ENCODE measurements around the gene CD93.

CD93 gene

DNA sequence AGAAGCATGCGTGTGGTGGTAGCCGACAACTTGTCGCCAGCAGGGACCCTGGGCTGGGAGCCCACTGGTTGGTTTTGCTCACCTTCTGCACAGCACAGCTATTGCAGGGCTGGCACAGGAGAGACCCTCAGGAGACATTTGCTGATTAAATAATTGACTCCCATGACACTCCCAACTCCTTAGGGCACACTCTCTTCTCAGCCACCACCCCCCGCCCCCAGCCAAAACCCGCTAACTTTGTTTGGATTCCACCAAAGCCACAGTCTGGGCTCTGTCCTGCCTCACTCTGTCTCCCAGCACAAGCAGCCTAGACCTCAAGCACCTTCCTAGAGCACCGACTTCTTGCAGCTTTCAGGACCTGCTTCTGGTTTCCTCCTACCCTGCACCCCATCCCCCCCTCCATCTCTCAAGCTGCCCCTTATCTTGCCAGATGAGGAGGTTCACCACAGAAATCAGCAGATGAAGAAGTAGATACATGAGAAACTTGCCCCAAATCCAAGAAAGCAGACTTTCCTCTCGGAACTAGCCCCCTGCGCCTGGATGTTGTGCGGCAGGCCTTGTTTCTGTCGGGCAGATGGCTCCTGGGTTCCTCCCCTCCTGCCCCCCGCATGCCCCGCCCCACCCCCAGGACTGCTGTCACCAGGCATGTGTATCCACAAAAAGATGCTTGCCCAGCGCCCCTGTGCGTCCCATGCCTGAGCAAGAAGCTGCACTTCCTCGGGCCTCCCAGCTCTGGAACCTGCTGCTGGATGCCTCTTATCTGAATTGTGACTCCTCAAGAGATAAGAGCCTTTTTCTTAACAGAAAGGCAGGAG, 35.0 kb upstream of the CD93 start:
- no peak for DNase-seq

DNA sequence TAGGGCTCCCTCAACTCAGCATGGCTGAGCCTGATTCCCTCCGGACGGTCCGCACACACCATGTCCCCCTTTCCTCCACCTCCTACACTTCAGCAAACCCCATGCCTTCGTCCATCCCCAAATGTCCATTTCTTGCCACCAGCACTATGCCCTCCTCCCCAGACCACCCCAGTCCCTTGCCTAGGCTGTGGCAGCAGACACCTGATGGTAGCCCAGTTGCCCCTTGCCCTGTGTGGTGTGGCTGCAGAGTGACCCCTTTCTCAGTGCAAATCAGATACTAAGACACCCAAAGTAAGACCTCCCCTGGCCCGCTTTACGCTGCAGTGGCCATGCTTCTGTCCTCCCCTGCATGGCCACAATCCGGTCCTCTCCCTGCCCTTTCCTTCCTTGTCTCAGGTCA, 34.1 kb upstream of the CD93 start:
- no peak for DNase-seq

DNA sequence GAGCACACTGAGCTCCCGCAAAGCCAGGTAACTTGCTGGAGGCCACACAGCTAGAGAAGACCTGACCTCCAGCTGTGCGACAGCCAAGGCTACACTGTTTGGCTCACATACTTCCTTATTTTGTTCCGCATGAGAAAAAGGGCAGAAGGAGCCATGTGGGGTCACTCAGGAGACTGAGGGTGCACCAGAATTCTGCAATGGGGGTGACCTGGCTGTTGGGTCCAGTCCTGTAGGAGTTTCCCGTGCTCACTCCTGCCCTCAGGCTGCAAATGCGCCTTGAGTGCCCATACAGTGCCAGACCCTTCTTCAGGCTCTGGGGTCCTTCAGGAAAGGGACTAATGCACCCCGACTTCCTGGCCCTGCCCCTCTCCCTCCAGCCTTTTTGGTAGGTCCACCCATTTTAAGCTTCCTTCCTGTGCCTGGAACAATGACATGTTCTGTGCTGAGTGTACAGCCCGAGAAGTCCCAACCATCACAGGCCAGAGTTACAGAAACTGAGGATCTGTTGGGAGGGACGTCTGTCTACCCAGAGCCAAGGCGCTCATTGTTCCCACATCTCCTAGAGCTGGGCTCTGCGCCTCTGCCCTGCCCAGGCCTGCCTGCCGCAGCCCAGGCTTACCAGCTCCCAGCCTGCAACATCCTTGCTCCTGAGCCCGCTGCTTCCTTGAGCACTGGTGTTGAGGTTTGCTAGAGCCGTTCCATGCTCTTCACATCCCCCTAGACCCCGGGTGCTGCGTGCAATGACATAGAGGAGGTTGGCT, 33.5 kb upstream of the CD93 start:
- no peak for DNase-seq

DNA sequence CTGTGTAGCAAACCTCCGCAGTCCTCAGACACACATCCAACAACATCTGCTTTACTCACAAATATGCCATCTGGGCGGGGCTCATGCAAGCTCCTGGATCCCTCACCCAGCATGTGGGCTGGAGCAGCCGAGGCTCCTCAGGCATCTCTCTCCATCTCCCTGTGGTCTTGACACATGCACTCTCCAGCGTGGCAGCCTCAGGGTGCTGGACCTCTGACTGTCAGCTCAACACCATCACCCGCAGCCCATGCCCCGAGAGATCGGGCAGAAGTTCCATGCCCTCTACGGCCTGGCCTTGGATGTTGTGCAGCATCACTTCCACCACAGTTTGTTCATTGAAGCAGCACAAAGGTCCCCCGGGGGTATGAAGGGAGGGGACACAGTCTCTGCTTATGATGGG, 32.6 kb upstream of the CD93 start:
- DNase-seq: no peak

DNA sequence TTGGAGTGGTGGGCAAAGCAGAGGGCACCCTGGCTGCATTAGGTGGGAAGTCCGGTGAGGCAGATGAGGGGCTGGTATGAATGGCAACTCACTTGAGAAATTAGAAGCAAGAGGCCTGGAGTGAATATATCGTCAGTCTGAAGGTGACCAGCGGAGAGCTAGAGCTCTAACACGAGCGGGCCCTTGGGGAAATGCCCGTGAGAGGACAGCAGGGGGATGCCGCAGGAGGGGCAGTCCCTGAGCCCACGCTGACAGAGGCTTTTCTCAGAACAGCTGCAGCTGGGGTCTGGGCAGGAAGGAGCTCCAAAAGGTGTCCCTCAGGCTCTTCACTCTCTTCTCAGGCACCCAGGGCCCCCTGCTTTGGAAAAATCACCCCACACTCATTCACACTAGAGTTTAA, 32.0 kb upstream of the CD93 start:
- no peak for DNase-seq

DNA sequence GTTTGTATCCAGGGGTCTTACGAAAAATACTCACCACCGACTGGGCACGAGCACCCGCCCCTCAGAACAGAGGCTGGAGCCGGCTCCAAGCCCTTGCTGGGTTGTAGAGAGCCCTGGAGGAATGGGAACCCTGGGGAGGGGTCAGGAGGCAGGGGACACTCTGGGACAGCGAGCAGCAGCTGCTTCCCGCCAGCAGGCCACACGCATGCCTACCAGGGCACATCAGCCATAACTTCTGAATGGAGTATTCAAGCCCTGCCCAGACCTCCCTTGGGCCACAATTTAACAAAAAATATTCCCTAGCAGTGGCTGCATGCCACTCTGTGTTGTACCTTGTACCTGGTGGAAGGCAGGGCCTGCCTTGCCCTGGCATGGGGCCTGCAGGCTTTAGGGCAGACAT, 31.6 kb upstream of the CD93 start:
- DNase-seq: no peak

DNA sequence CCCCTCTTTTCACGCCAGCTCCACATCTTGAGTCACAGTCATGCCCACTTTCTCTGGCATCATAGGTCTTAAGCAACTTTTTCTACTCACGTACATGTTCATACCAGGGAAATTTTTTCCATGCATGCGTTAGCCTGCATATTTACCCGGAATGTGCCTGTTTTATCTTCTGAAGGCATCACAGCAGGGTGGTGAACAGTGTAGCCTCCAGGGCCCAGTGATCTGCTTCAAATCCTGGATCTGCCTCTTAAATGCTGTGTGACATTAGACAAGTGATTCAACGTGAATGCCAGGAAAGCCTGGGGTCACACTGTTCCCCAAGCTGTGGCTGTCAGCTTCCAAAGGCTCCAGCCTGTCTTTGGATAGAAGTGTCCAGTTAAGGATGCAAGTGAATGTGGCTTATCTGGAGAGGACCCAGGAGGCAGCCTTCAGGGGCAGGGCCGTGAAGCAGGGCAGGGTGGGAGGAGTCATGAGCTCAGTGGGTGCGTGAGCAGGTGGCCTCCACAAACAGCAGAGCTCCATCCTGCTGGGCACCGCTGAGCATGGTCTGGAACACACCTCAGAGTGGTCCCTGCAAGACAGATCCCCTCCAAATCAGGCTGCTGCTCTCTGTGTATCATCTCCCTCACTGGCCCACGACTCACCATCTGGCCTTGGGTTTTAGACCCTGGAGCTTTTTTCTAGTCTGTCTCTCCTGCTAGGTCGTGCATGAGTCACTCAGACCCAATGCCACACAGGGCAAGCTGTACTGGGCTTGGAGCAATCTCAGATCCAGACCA, 30.4 kb upstream of the CD93 start:
- no peak for DNase-seq

DNA sequence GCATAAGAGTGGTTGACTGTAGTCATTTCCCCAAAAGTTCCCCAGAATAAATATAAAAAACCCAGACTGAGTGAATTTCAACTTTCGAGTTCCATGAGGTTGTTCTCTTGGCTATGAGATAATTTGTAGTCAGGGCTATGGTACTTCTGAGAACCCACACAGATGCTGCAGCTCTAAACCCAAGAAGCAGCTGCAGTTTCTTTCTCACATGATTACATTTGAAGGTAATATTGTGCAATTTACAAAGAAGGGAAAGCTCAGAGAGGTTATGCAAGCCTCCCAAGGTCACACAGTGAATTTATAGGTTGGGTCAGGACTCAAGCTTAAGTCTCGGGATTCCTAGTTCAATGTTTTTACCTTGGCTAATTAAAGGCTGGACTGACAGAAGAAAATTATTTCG, 29.7 kb upstream of the CD93 start:
- no peak for DNase-seq

DNA sequence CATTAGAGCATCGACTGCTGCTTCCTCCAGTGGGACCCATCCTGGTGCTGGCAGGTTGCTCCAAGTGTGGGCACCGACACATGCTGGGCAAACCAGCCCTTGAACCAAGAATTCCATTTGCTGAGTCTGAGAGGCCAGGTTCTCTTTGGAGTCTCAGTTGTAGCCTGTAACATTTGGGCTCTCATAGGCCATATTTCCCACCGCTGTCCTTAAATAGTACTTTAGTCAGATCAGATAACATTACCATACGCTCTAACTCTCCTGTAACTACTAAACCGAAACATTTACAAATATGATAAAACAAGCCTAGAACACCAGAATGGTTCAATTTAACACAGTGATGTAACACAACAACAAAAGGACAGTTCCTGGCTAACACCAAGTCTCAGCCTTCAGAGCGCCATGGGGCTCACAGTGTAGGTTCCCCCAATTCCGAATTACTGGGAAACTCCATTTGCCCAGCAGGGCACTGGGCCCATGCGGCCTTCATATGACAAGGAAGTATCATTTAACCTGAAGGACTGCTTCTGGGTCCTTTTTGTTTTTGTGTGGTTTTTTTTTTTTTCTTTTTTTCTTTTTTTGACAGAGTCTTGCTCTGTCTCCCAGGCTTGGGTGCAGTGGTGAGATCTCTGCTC, 28.4 kb upstream of the CD93 start:
- no peak for DNase-seq

DNA sequence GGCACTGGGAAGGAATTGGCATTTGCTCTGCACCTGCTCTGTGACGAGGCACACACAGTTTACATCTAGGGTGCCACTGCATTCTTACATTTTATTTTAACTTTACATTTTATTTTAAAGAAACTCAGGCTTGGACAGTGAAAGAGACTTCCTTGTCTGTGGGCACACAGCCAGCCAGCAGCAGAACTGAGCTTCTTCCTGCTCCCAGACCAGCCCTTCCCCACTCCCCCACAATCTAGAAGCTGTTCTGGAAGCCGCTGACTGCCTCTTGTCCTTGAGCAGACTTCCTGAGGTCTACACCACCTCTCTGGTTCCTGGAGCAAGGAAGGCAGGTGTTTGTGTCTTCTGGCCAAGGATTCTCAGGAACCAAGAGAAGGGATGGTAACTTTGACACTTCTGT, 27.9 kb upstream of the CD93 start:
- no peak for DNase-seq

DNA sequence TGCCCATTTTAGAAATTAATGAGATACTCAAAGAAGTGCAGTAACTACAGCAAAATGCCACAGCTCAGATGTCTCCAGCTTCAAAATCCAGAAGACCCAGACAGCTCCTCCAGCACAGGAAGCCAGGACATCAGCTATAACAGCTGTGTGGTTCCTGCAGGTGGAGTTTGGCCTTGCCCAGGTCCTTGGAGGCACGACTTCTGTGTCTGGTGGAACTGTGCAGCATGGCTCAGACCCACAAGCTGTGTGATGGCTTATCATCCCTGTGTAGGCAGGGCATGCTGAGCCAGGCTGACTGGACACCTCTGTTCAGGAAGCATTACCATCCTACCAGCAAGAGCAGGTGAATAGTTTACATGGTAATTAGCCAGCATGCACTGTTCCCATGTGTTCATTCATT, 26.5 kb upstream of the CD93 start:
- no peak for DNase-seq

DNA sequence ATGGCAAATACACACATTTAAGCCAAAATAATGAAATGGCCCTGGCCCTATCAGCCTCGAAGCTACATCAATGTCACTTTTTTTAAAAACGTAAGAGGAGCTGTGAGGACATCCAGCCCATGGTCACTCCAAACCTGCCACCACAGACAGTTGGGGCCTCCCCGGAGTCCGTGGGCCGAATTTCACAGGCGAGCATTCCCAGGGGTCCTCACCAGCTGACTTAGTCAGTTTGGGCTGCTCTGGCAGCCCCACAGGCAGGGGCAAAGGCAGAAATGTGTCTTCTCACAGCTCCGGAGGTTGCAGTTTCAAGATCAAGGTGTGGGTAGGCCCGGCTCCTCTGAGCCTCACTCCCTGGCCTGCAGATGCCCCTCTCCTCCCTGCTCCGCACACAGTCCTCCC, 25.8 kb upstream of the CD93 start:
- no peak for DNase-seq

DNA sequence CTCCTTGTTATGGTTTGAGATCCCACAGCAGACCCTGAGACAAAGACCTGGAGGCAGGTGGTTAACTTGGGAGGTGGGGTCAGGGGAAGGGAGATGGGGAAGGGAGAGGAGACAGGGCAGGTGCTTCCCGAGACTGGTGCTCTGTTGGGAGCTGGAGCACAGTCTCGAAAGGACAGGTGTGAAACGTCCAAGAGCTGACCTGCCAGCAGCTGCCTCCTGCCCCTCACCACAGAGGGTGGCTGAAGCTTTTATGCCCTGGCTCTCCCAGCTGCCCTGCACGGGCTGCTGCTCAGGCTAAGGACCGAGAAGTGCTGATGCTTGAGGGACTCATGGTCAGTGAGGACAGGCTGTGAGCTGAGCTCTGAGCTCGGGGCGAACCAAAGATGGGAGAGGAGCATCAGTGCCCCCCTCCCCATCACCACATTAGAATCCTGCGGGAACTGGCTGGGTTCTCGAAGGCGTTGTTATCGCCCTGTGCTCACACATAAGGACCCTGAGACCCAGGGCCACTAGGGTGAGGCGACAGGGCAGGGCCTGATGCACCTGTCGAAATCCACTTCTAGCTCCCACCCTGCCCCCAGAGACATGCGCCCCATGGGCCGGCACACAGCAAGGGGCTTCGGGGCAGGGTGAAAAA, 25.3 kb upstream of the CD93 start:
- no peak for DNase-seq

DNA sequence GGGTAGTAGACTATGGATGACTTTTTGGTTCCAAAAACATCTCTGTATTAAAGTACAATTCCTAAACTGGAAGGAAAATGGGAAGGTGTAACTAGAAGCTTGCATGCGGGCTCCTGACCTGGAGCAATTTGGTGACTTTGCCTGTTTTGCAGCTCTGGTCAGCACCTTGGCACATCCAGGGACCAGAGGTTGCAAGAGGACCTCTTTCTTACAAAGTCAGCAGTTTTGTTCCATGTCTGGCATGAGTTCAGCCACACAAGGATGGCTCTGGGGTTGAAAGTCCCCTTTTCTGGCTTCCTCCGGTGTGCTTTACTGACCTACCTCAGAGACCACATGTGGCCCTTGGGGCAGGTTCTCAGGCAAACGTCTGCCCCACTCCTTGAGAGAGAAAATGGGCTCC, 22.7 kb upstream of the CD93 start:
- DNase-seq: no peak

DNA sequence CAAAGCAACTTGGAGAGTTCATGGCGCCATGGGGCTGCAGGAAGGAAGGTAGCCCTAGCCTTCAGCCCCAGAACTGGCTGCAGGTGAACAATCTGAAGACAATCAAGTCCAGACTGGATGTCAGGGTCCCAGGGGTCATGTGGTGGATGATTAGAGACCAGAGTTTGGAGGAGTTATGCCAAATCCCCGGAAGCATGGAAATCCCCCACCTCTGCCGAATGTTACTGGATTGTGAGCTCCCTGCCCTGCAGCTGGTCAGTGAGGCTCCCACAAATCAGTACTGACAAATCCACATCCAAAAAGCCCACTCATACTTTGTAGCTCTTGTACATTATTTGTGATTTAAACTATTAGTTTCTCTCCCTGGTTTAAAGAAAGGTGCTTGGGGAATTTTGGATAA, 21.3 kb upstream of the CD93 start:
- no peak for DNase-seq

DNA sequence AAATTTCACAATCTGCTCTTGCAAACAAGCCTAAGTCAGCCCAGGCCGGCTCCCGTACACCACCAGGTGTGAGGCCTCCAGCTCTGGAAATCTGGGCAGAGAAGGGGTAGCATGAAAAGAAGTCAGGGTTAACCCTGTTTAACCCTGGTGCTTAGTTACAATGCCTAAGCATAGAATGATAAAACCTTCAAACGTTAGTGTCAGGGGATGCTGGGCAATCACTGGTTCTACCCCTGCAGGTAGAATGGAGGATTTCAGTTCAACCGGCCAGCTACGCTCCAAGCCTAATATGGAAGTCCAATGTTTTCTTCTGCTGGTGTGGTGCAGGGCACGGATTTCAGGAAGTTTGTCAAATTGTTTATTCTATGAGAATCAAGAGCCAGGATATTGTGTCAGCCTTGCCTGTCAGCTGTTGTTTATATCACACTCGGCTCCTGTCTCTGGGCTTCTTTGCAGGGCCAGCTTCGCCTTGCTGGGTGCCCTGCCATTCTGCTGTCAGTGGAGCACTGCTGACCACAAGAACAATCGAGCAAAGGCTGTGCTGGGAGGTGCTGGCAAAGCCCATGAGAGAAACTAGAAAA, 20.2 kb upstream of the CD93 start:
- DNase-seq: no peak

DNA sequence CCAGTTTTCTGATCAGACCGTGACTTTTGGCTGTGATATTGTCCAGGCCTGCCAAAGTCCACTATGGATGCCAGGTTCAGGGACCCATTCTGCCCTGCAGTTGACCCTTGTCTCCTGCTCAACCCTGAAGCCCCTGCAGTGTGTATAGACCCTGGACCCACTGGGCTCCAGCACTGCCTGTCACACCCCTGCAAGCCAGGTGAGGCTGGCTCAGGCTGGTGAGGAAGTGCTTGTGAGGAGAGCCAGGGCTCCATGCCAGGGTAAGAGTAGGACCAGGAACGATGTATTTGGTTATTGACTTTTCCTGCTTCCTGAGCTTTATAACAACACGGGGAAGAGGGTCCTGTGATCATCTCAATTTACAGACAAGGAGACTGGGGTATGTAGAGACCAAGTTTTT, 19.1 kb upstream of the CD93 start:
- DNase-seq: no peak

DNA sequence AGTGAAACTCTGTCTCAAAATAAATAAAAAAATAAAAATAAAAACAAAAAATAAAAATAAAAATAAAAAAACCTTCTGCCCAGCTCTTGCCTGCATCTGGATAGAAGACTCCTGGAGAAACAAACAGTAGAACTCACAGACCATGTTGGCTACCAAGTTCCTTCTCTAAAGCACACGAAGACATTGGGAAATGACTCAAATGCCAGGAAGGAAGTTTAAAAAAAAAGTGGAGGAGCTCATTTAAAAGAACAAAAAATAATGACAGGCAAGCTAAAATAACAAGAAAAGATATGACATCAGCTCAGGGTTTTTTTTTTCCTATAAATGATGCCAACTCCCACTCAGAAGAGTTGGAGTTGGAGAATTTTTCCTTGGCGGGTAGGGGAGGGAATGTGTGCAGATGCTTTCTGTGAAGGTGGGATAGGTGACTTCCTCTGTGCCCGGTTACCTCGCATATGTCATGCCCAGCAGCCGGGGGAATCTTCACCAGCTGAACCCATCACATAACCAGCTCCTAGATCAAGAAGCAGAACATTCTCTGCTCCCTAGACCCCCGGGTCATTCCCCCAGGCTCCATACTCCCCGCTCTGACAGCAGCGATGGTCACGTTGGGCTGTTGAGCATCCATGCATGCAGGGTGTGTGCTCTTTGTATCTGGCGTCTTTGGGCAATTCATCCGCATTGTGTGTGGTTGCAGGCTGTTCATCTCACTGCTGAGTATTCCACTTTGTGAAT, 17.3 kb upstream of the CD93 start:
- DNase-seq: no peak

DNA sequence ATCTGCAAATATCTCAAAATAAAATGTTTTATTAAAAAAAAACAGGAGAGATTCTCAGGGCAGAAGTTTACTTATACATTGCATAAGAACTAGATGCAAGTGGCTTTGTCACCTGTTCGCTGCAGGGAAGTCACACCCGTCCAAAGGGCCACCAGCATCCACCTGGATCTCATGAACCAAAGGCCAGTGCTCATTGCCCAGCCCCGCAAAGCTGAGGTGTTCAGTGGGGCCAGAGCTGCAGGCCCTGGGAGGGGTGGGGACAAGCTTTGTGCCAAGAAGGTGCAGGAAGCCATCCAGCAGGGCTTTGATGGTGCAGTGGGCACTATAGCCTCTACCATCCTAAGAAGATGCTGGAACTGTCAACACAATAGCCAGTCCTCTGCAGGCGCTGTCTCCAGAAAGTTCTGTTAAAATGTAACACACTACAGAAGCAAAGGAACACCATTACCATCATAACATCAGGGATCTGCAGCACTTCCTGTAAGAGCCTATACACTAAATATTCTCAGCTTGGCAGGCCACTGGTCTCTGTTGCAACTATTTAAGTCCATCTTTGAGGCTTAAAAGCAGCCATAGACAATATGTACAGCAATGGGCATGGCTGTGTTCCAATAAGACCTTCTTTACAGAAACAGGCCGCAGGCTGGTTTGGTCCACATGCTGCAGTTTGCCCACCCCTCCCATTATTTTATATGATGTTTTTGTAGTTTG, 15.7 kb upstream of the CD93 start:
- no peak for DNase-seq

DNA sequence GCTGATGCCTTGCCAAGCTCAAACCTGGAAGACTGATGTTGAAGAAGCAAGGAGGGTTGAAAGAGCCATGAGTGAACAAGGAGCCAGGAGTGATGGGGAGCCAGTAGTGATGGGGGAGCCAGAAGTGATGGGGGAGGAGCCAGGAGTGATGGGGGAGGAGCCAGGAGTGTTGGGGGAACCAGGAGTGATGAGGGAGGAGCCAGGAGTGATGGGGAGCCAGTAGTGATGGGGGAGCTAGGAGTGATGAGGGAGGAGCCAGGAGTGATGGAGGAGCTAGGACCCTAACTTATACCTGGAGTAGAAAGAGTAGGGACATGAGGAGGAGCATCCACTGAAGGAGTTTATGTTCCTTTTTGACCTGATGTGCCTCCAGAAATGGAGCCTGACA, 14.6 kb upstream of the CD93 start:
- DNase-seq: no peak
